H9 (cell line): ENCODE results near the gene TP73. TPM values are rescaled to one million over a fixed set of nuclear protein-coding genes. Genes with fewer than 3 reads are reported as not detected.

ENCODE experiments used
- DNase-seq: peaks from one replicate; pipeline ENCODE4 v3.0.0-alpha.2; 2017
- H2AFZ ChIP-seq: one replicate; pipeline ENCODE4 v1.6.1; 2013; ENCODE audit warnings: mild to moderate bottlenecking, low read length, control low read depth, moderate library complexity
- H2AK5ac ChIP-seq: 2 replicates; pipeline ENCODE4 v1.6.1; 2013; ENCODE audit warnings: low read length, control low read depth, mixed read lengths; ENCODE audit not compliant: insufficient read length
- H2BK120ac ChIP-seq: one replicate; pipeline ENCODE4 v1.6.1; 2013; ENCODE audit warnings: low read depth, mild to moderate bottlenecking, low read length, control low read depth, inconsistent platforms; ENCODE audit not compliant: poor library complexity, severe bottlenecking
- H2BK12ac ChIP-seq: 2 replicates; pipeline ENCODE4 v1.6.1; 2013; ENCODE audit warnings: low read length, control low read depth, mixed read lengths, low read depth; ENCODE audit not compliant: insufficient read length
- H2BK15ac ChIP-seq: 2 replicates; pipeline ENCODE4 v1.6.1; 2013; ENCODE audit warnings: low read depth, low read length, control low read depth
- H2BK20ac ChIP-seq: one replicate; pipeline ENCODE4 v1.6.1; 2013; ENCODE audit warnings: low read depth, mild to moderate bottlenecking, low read length, control low read depth, inconsistent platforms; ENCODE audit not compliant: poor library complexity, severe bottlenecking
- H2BK5ac ChIP-seq: 2 replicates; pipeline ENCODE4 v1.6.1; 2013; ENCODE audit warnings: low read length, control low read depth, mixed read lengths; ENCODE audit not compliant: insufficient read length
- H3K14ac ChIP-seq: 2 replicates; pipeline ENCODE4 v1.6.1; 2013; ENCODE audit warnings: low read length, control low read depth; ENCODE audit not compliant: insufficient read depth
- H3K18ac ChIP-seq: 2 replicates; pipeline ENCODE4 v1.6.1; 2013; ENCODE audit warnings: low read depth, mild to moderate bottlenecking, mixed read lengths, low read length, control low read depth; ENCODE audit not compliant: insufficient read length
- H3K23ac ChIP-seq: 2 replicates; pipeline ENCODE4 v1.6.1; 2013; ENCODE audit warnings: low read length, control low read depth, mixed read lengths, low read depth; ENCODE audit not compliant: insufficient read length
- H3K23me2 ChIP-seq: 2 replicates; pipeline ENCODE4 v1.6.1; 2013; ENCODE audit warnings: low read depth, mild to moderate bottlenecking, mixed read lengths, low read length, control low read depth; ENCODE audit not compliant: insufficient read length, poor library complexity, severe bottlenecking
- H3K27ac ChIP-seq: 2 replicates; pipeline ENCODE4 v1.5.1; 2013; ENCODE audit warnings: low read length, control low read depth, mixed read lengths, low read depth; ENCODE audit not compliant: insufficient read length
- H3K27me3 ChIP-seq: 2 replicates; pipeline ENCODE4 v1.6.1; 2013; ENCODE audit warnings: low read length, control low read depth, inconsistent platforms; ENCODE audit not compliant: insufficient read depth
- H3K4ac ChIP-seq: 2 replicates; pipeline ENCODE4 v1.6.1; 2013; ENCODE audit warnings: low read depth, mild to moderate bottlenecking, control low read depth, inconsistent platforms, low read length, moderate library complexity
- H3K4me1 ChIP-seq: 2 replicates; pipeline ENCODE4 v1.6.1; 2013; ENCODE audit warnings: low read length, control low read depth, inconsistent platforms; ENCODE audit not compliant: insufficient read depth
- H3K4me2 ChIP-seq: 2 replicates; pipeline ENCODE4 v1.6.1; 2013; ENCODE audit warnings: low read length, control low read depth, mixed read lengths; ENCODE audit not compliant: insufficient read length, insufficient read depth
- H3K56ac ChIP-seq: 2 replicates; pipeline ENCODE4 v1.6.1; 2013; ENCODE audit warnings: low read depth, mild to moderate bottlenecking, mixed read lengths, low read length, control low read depth; ENCODE audit not compliant: insufficient read length
- H3K79me1 ChIP-seq: 2 replicates; pipeline ENCODE4 v1.6.1; 2013; ENCODE audit warnings: low read depth, mild to moderate bottlenecking, moderate library complexity, low read length, control low read depth, inconsistent platforms; ENCODE audit not compliant: insufficient read depth, poor library complexity, severe bottlenecking
- H3K79me2 ChIP-seq: 2 replicates; pipeline ENCODE4 v1.6.1; 2013; ENCODE audit warnings: low read length, control low read depth, inconsistent platforms; ENCODE audit not compliant: insufficient read depth
- H3K9ac ChIP-seq: 2 replicates; pipeline ENCODE4 v1.6.1; 2013; ENCODE audit warnings: low read length, control low read depth, mixed read lengths; ENCODE audit not compliant: insufficient read length; ENCODE audit errors: extremely low read depth
- H3K9me3 ChIP-seq: one replicate; pipeline ENCODE4 v1.6.1; 2013; ENCODE audit warnings: low read depth, low read length, inconsistent platforms; ENCODE audit not compliant: control insufficient read depth
- H3T11ph ChIP-seq: one replicate; pipeline ENCODE4 v1.6.1; 2013; ENCODE audit warnings: mild to moderate bottlenecking, low read length, control low read depth, inconsistent platforms
- H4K20me1 ChIP-seq: one replicate; pipeline ENCODE4 v1.6.1; 2013; ENCODE audit not compliant: control insufficient read depth, insufficient read length, insufficient read depth
- H4K5ac ChIP-seq: 2 replicates; pipeline ENCODE4 v1.6.1; 2013; ENCODE audit warnings: low read depth, mild to moderate bottlenecking, mixed read lengths, low read length, control low read depth; ENCODE audit not compliant: insufficient read length
- H4K8ac ChIP-seq: replicated peaks from 2 replicates; pipeline ENCODE4 v1.6.1; 2013; ENCODE audit warnings: low read length, control low read depth, mixed read lengths, low read depth; ENCODE audit not compliant: insufficient read length
- H4K91ac ChIP-seq: 2 replicates; pipeline ENCODE4 v1.6.1; 2013; ENCODE audit warnings: low read depth, mild to moderate bottlenecking, moderate library complexity, mixed read lengths, low read length, control low read depth; ENCODE audit not compliant: insufficient read length
- H3K27ac Mint-ChIP-seq, 3 experiments: 2 replicates in 2 of 3; 3 replicates in 1 of 3; pipeline ENCODE4 v1.8.0; 2020 to 2021; ENCODE audit warnings: mixed read lengths in 3 of 3, mild to moderate bottlenecking in 1 of 3, moderate library complexity in 1 of 3
- H3K27me3 Mint-ChIP-seq: 2 replicates; pipeline ENCODE4 v1.8.0; 2021; ENCODE audit warnings: low read depth, mild to moderate bottlenecking, moderate library complexity, mixed read lengths
- H3K36me3 Mint-ChIP-seq, 3 experiments: 2 replicates in 2 of 3; 3 replicates in 1 of 3; pipeline ENCODE4 v1.8.0; 2020 to 2021; ENCODE audit warnings: low read depth in 3 of 3, mixed read lengths in 3 of 3; ENCODE audit not compliant: insufficient read depth in 1 of 3
- H3K4me1 Mint-ChIP-seq, 2 experiments: 2 replicates each; pipeline ENCODE4 v1.8.0; 2020; ENCODE audit warnings: mixed read lengths in 2 of 2
- H3K4me3 Mint-ChIP-seq, 2 experiments: 2 replicates in 1 of 2; 3 replicates in 1 of 2; pipeline ENCODE4 v1.8.0; 2020 to 2021; ENCODE audit warnings: mild to moderate bottlenecking in 2 of 2, mixed read lengths in 2 of 2, moderate library complexity in 1 of 2
- H3K9me3 Mint-ChIP-seq, 2 experiments: 2 replicates in 1 of 2; 3 replicates in 1 of 2; pipeline ENCODE4 v1.8.0; 2020; ENCODE audit warnings: mild to moderate bottlenecking in 2 of 2, mixed read lengths in 2 of 2, moderate library complexity in 1 of 2
- CTCF ChIP-seq: fragments of 200-600 bp; sonication (generic); conservative IDR thresholded peaks from 3 replicates; pipeline ENCODE4 v1.8.0; 2021; ENCODE audit warnings: antibody characterized with exemption, mild to moderate bottlenecking
- WGBS: extraction: QIAGEN DNeasy Blood & Tissue Kit; methylation state at CpG from one replicate; pipeline ENCODE4 v1.1.7; 2013; ENCODE audit warnings: missing lambda C conversion rate, low lambda C conversion rate, mixed read lengths; ENCODE audit not compliant: insufficient read length; ENCODE audit errors: extremely low coverage; 5-methylcytosine and 5-hydroxymethylcytosine counted together
- total RNA-seq: library from RNA; stranded (reverse); gene quantifications from 2 replicates; pipeline ENCODE4 v1.2.1, GENCODE V29; 2021

TP73 gene
- total RNA-seq, 1 experiment from 2014 or later, result 4.7 TPM

- Histone ChIP-seq H4K5ac (no peak overlapping the region), H3K27ac (no peak overlapping the region), H4K91ac (no peak overlapping the region), H2BK5ac (no peak overlapping the region), H2BK15ac (no peak overlapping the region), H3K56ac (no peak overlapping the region), H3K9me3 (no peaks in the 10 kb centered on the region), H2BK12ac (no peak overlapping the region), H2AFZ (no peak overlapping the region), H3K27me3 (no peaks in the 10 kb centered on the region), H3K4ac (no peak overlapping the region), H3K23ac (no peak overlapping the region), H3K18ac (no peak overlapping the region), H3K23me2 (no peaks in the 10 kb centered on the region), H3K79me2 (no peaks in the 10 kb centered on the region), H2AK5ac (no peak overlapping the region), H4K8ac (no peak overlapping the region), H4K20me1 (no peaks in the 10 kb centered on the region), H3T11ph (no peak overlapping the region), H2BK20ac (no peak overlapping the region), H3K4me1 (no peaks in the 10 kb centered on the region), H3K9ac (no peak overlapping the region), H3K79me1 (no peaks in the 10 kb centered on the region), H2BK120ac (no peak overlapping the region), H3K4me2 (no peak overlapping the region), H3K14ac (no peak overlapping the region)
- Mint-ChIP-seq H3K27me3 (peaks cover 10% of the 10 kb centered on the region), H3K4me1 (peaks cover 16 to 26% of the 10 kb centered on the region in 2 experiments), H3K36me3 (no peaks in the 10 kb centered on the region), H3K9me3 (no peaks in the 10 kb centered on the region), H3K4me3 (peak overlapping the region in 1 of 2 experiments; percentile 12; a peak in 1 of 5 replicates), H3K27ac (no peak overlapping the region)
- no peak for TF ChIP-seq CTCF
- DNase-seq, result peak; percentile 57
- WGBS, result no CpG with 5 or more reads among the region's 19 CpGs
These were observed 56.5 kb downstream of the TP73 start for GRCh38 chr1:3708791-3709190.
